Fibroblast of skin of right quadriceps (primary cell): Measurements from ENCODE around the gene LRRFIP2.

Source experiments
- DNase-seq: peaks from one replicate; pipeline ENCODE4 v3.0.0-alpha.2; 2013

LRRFIP2 gene

DNA sequence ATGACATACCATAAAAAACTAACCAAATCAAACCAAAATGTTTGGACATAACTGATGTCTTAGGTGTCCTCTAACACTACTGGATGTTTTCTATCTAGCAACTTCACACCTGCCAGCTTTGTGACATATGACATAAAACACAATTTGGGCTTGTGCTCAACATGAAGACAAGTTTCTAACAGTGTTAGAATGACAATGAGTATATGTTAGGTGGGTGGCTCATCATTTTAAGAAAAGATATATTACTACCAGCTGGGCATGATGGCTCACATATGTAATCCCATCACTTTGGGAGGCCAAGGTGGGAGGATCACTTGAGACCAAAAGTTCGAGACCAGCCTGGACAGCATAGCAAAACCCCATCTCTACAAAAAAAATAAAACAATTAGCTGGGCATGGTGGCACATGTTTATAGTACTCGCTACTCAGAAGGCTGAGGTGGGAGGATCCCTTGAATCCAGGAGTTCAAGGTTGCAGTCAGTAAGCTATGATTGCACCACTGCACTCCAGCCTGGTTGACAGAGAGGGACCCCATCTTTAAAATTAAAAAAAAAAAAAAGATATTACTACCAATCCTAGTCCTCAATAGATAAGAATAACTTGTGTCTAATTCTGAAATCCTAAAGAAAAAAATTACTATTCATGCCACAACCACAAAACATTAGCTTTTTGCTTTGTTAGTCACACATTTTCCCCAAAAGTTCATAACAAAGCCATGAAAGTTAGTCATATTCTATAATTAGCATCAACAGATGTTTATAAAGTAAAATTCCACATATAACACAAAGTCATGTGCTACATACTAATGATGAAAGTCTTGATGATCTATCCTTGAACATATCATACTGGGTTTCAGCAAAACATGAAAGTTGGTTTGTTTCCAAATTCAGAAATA is 59.9 kb downstream of the LRRFIP2 start:
- peak; percentile 92 for DNase-seq

DNA sequence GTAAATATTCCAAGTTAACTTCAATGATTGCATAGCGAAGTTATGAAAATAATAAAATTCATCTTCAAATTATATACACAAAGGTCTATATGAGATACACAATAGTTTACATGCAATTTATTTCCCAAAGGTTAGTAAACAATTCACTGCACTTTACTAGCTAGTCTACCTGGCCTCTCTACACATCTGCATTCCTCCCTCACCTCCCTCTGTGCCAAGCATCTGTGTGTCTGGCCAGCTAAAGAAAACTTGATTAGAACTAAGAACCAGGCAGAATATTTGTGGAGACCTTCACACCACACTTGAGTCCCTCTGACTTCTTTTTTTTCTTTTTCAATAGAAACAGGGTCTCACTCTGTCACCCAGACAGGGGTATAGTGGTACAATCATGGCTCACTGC is 61.4 kb downstream of the LRRFIP2 start:
- DNase-seq, result no peak

DNA sequence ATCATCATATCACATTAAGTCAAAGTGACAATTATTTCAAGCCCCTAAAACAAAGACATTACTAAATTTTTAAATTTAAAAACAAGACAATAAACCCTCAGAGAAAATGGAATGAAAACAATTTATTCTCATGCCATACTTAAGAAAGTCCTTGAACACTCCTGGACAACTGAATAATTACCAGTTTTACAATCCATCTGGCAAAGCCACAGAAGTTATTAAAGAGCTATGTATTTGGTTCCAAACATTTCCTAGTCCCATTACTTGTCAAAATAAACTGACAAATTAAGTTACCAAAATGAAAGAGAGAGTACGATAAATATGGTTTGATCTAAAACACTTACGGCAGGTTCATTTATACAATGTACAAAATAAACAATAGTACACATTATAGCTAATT is 63.2 kb downstream of the LRRFIP2 start:
- DNase-seq, result no peak

GRCh38 chr3:37107846-37108245 is 66.5 kb downstream of the LRRFIP2 start:
- DNase-seq, result no peak

GRCh38 chr3:37103103-37103808 is 71.1 kb downstream of the LRRFIP2 start:
- no peak for DNase-seq

DNA sequence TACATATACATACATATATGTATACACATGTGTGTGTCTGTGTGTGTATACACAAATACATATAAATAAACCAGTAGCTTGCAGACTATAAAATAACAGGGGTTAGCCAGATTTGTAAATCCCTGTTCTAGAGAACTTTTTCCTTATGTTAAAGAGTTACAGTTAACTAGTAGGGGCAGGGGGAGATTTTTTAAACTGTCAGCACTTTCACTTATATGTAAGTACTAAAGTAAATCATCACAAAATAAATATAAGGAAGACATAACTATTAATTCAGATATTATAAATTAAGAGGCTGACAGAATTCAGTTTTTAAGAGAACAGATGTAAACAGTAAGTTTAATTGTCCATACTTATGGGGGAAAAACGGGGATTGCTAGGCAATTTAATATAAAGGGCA is 74.0 kb downstream of the LRRFIP2 start:
- DNase-seq, result no peak

DNA sequence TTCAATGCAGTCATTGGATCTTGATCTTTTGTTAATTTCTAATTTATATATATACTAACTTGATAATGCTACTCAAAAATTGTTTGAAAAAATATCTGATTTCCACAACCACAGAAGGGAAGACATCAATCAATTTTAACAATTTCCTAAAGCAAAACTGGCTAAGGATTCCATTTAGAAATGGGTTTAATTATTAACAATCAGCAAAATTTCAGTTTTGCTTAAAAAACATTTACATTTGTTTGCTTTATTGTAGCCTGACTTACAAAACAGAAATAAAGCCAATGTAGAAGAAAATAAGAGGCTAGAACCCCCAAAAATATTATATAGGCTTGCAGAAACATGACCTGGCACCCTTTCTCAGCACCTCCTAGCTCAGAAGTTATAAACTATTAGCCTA is 74.9 kb downstream of the LRRFIP2 start:
- DNase-seq, result no peak

- no peak for DNase-seq
Observed at GRCh38 chr3:37098884-37099283, 75.5 kb downstream of the LRRFIP2 start.

- DNase-seq, result no peak
Observed at GRCh38 chr3:37097776-37098175, 76.6 kb downstream of the LRRFIP2 start.

GRCh38 chr3:37096975-37097374 is 77.4 kb downstream of the LRRFIP2 start:
- DNase-seq, result no peak

GRCh38 chr3:37096288-37096687 is 78.1 kb downstream of the LRRFIP2 start:
- peak; percentile 79 for DNase-seq

- no peak for DNase-seq
Observed at GRCh38 chr3:37094636-37095035, 79.7 kb downstream of the LRRFIP2 start.

- peak; percentile 26 for DNase-seq
Observed at GRCh38 chr3:37093481-37093880, 80.9 kb downstream of the LRRFIP2 start.

GRCh38 chr3:37092484-37092883 is 81.9 kb downstream of the LRRFIP2 start:
- DNase-seq, result no peak

DNA sequence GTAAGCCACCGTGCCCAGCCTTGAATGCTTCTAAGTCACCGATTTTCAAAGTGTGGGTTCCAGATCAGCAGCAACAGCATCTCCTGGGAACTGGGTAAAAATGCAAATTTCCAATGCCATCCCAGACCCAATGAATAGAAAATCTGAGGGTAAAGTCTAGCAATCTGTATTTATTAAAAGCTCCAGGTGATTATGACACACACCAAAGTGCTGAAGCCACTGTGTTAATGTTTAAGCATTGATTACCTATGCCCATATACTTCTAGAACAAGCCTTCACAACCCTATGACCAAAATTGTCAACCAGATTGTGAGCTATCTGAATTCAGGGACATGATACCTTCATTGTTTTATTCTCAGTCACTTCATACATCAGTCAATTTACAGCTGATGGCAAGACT is 86.5 kb downstream of the LRRFIP2 start:
- no peak for DNase-seq

DNA sequence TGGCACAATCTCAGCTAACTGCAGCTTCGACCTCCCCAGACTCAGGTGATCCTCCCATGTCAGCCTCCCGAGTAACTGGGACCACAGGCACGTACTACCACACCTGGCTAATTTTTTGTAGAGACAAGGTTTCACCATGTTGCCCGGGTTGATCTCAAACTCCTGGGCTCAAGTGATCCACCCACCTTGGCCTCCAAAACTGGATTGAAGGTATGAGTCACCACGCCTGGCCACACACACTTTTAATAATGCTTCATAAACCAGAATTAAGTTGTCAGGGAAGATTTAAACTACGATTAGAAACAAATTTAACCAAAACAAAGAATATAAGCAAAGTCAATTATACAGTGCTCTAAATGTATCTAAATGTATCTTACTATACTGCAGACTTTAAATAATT is 87.5 kb downstream of the LRRFIP2 start:
- no peak for DNase-seq

DNA sequence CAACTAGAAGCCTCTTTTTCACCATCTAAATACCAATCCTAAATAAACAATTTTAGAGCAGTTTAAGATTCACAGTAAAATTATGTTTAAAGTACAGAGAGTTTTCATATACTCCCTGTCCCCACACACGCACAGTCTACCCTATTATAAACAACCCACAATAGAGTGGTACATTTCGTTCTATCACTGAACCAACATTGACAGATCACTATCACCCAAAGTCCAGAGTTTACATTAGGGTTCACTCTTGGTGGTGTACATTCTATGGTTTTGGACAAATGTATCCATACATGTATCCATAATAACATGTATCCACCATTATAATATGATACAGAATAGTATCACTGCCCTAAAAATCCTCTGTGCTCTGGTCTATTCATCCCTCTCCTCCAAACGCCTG is 92.1 kb downstream of the LRRFIP2 start:
- no peak for DNase-seq

GRCh38 chr3:37075955-37076354 is 98.4 kb downstream of the LRRFIP2 start:
- no peak for DNase-seq

GRCh38 chr3:37074178-37074577 is 100.2 kb downstream of the LRRFIP2 start:
- peak; percentile 80 for DNase-seq

GRCh38 chr3:37072892-37073291 is 101.5 kb downstream of the LRRFIP2 start:
- peak; percentile 95 for DNase-seq

- peak; percentile 80 for DNase-seq
Observed at GRCh38 chr3:37071921-37072320, 102.5 kb downstream of the LRRFIP2 start.

DNA sequence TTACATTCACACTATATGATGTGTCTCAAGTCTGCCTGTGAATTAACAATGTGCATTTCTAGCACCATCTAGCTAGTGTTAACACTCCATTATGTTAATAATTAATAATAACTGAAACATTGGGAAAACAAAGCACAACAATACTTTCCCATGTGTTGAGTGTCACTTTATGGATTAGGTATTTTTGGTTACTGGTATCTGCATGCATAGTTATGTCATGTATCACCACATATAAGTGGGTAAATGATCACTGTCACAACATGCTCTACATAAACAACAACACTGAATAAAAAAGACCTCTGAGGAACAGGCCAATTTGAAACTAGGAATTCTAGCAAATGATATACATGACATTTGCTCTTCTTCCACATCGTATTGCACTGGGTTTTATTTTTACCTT is 106.4 kb downstream of the LRRFIP2 start:
- no peak for DNase-seq

DNA sequence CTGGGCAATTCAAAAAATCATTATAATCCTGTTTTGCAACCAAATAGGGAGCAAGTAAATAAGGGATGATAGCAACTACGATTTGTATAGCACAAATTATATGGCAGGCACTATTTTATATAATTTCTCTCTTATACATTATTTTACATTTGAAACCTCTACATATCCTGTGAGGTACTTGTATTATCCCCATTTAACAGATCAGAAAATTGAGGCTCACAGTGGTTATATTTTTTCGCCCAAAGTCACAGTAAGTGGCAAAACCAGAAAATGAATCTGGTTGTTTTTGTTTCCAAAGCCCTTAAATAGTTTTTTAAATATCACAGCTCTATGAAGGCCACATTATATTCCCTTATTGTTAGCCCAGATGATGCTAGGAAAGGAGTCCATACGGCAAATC is 106.8 kb downstream of the LRRFIP2 start:
- no peak for DNase-seq

GRCh38 chr3:37064747-37065146 is 109.6 kb downstream of the LRRFIP2 start:
- DNase-seq, result peak; percentile 41
